DOHH2 (cell line): ENCODE results near the gene UBA5.

Experiments used
- EZH2phosphoT487 ChIP-seq: fragments of 200-600 bp; sonication (generic); IDR thresholded peaks from 2 replicates; pipeline ENCODE4 v1.6.1; 2017; ENCODE audit warnings: borderline replicate concordance, mild to moderate bottlenecking, antibody characterized with exemption, low read length, moderate library complexity, mixed read lengths
- TF ChIP-seq, protein P1 (sequence below): fragments of 200-600 bp; sonication (generic); IDR thresholded peaks from one replicate; pipeline ENCODE4 v1.5.1; 2014; ENCODE audit warnings: antibody characterized with exemption, mild to moderate bottlenecking, low read depth, low read length; ENCODE audit not compliant: poor library complexity, severe bottlenecking

GRCh38 chr3:132723024-132723950 lies 63.2 kb downstream of the UBA5 start:
- TF ChIP-seq, protein P1, sequence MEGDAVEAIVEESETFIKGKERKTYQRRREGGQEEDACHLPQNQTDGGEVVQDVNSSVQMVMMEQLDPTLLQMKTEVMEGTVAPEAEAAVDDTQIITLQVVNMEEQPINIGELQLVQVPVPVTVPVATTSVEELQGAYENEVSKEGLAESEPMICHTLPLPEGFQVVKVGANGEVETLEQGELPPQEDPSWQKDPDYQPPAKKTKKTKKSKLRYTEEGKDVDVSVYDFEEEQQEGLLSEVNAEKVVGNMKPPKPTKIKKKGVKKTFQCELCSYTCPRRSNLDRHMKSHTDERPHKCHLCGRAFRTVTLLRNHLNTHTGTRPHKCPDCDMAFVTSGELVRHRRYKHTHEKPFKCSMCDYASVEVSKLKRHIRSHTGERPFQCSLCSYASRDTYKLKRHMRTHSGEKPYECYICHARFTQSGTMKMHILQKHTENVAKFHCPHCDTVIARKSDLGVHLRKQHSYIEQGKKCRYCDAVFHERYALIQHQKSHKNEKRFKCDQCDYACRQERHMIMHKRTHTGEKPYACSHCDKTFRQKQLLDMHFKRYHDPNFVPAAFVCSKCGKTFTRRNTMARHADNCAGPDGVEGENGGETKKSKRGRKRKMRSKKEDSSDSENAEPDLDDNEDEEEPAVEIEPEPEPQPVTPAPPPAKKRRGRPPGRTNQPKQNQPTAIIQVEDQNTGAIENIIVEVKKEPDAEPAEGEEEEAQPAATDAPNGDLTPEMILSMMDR, result no peak
- TF ChIP-seq EZH2phosphoT487, result no peak
